ENCODE data around the gene SUN1.

DNA sequence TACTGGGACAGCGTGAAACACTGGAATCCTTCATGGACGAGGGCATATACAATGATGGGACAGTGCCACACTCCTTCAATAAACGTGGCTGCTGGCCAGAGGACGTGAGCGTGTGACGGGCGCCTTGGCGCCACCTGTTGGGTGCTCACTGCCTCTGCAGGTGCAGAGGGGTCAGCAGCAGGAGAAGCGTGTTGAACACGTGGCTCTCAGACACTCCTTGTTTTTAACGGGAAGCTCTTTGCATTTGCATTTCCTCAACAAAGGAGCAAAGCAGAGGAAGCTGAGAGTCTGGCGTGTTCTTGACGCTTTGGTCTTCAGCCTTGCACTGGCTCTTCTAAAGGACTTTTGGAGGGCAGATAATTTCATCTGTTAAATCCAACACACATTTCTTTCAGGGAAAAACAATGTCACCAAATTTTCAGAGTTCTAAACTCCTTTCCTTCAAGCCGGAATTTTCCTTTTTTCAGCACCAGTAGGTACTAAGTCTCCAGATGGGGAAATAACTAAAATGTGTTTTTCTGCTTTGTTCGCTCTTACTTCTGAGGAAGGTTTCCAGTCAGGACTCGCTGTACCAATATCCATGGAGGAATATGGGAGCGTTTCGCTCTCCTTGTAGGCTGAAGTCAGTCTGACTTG is 41.2 kb downstream of the SUN1 start:
- TF ChIP-seq, protein P1, sequence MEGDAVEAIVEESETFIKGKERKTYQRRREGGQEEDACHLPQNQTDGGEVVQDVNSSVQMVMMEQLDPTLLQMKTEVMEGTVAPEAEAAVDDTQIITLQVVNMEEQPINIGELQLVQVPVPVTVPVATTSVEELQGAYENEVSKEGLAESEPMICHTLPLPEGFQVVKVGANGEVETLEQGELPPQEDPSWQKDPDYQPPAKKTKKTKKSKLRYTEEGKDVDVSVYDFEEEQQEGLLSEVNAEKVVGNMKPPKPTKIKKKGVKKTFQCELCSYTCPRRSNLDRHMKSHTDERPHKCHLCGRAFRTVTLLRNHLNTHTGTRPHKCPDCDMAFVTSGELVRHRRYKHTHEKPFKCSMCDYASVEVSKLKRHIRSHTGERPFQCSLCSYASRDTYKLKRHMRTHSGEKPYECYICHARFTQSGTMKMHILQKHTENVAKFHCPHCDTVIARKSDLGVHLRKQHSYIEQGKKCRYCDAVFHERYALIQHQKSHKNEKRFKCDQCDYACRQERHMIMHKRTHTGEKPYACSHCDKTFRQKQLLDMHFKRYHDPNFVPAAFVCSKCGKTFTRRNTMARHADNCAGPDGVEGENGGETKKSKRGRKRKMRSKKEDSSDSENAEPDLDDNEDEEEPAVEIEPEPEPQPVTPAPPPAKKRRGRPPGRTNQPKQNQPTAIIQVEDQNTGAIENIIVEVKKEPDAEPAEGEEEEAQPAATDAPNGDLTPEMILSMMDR (IDR thresholded peaks at IDR 0.05) = peak; percentile 100
- TF ChIP-seq ZFX (IDR thresholded peaks at IDR 0.05; ENCODE audit: borderline replicate concordance) = no peak
